GM18517 (cell line): ENCODE results near the gene VWA3B.
"Not testable (repeated sequence)": the region's sequence is repeated elsewhere in the genome, so short reads cannot be mapped to it uniquely, and the experiment has no call there.

ENCODE experiments used
- ATAC-seq: cut with Tn5 transposase; IDR thresholded peaks from one replicate; pipeline ENCODE4 v1.9.1; 2021; ENCODE audit warnings: mild to moderate bottlenecking, moderate library complexity; ENCODE audit not compliant: unreplicated experiment

Gene VWA3B

DNA sequence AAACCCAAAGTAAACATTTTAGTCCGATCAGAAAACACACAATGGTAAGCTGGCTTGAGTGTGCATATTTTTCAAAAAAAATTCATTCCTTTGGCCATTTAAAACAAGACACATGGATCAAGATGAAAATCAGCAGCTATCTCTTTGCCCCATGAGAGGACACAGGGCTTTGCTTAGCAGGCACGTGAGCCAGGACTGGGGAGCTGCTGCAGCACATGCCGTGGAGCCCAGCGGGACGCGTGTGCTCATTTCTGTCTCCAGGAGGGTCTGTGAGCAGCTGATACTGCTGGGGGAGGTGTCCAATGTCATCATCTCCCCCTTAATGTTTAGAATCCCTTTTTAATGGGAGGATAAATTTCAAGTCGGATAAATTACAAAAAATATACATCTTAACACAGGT is 209.5 kb downstream of the VWA3B start:
- no peak for ATAC-seq

DNA sequence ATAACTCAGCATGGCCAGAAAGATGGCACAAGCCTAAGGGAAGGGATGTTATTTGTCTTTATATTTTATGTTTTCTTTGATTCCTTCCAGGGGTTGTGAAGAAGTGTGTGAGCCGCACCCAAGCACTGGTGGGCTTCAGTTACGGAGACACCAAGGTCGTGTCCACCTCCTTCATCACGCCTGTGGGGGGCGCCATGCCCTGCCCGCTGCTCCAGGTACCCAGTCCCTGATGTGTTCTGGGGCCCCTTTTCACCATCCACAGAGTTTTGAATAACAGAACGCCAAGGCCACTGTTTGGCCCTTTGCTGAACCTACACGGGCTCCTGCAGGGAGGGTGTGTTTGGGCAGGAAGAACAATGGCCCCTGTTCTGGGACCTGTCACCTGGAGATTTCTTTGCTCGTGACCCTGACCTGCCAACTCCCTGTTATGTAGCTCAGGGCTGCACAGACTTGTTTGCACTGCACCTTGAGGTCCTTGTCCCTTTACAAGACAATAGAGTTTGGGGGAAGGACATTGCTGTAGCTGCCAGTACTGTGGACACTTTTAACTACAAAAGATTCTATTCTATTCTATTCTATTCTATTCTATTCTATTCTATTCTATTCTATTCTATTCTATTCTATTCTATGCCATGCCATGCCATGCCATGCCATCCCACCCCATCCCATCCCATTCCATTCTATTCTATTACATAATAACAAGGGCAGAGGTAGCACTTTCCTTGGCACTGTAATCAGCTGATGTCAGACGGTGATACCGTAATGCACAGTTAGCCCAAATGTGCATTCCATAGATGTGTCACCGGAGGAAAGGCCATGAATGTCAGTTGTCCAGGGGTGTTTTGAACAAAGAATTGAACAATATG is 211.1 kb downstream of the VWA3B start:
- no peak for ATAC-seq

DNA sequence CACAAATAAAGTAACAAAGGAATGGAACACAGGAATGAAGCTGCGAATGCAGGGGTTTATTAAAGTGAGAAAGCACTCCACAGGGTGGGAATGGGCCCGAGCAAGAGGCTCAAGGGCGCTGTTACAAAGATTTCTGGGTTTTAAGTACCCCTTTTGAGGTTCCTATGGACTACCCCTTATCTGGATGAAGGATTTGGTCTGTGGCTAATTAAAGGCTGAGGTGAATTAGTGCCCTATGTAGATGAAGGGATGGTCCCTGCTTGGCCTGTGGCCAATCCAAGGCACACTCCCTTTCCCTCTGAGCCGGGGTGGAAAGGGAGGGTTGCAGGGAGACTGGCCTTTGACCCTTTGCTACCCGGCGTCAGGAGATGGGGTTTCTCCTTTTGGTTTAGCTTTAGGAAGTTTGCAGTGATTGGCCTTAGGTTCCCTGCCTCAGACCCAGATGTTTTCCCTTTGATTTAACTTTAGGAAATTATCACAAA is 211.8 kb downstream of the VWA3B start:
- ATAC-seq: no peak

DNA sequence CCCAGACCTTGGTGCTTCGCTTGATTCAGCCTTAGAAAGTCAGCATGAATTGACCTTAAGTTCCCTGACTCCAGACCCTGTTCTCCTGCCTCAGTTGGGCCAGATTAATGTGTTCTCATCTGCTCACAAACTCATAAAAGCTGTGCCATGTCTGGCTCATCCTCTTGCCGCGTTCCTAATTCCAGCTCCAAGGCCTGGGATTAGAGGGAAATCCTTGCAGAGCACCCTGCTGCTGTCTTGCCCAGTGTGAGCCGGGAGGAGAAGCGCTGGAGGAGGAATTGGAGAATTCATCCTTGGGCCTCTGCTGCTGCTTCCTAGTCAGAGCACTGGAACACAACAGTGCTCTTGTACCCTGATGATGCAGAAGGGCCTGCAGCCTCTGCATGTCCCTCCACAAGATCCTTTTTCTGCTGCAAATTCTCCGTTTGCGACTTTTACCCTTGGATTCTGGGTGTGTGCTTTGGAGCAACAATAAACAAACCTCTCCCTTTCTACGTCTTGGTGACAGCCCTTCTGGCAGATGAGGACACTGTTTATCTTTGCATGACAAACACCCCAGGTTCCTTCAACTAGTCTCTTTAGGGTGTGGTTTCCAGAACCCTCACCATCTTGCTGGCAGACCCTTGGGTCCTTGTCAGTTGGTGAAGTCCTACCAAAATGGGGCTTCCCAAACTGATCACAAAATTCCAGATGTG is 212.4 kb downstream of the VWA3B start:
- ATAC-seq: no peak

DNA sequence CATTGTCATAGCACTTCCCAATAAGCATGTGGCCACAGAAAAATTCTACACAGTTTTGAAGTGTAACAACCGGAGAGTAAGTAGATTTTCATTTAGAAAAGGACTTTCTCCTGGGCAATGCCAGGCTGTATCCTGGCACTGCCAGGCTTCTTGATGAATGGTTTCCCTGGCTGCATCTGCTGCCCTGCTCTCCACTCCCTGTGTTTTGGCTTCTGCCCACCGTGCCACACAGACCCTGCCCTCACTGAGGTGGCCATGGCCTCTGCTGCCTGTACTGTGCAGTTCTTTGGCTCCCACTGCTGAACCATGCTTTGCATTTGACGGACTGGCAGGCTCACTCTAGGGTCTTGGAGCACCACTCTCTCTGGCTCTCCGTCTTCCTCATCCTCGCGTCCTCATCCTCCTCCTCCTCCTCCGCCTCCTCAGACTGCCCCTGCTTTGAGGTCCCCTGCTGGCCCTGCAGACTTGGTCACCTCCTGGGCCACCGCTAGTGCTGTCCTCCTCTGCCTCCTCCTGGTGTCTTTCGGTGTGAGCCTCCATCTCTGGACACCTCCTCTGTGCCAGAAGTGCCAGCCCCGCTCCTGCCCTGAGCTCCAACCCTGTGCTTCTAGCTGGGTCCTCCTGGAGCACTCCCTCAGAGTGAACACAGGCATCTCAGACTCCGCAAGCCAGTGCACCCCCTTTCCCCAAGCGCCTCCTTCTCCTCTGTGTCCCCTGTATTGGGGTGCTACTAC is 213.3 kb downstream of the VWA3B start:
- ATAC-seq: no peak

DNA sequence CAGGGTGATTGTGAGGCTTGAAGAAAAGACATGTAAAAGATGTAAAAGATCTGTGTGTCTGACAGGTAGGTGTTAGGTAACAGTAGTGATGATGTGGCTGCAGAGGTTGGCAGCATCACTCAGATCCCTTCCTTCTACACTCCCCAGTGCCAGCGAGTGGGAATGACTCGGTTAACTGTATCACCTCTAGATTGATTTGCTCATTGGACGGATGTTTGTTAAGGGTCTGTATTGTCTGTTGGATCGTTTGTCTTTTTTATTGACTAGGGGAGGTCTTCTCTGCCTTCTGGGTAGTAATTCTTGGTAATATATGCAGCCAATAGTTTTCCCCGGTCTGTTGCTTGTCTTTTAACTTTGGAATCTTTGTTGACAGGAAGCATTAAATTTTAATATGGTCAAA is 214.5 kb downstream of the VWA3B start:
- no peak for ATAC-seq

DNA sequence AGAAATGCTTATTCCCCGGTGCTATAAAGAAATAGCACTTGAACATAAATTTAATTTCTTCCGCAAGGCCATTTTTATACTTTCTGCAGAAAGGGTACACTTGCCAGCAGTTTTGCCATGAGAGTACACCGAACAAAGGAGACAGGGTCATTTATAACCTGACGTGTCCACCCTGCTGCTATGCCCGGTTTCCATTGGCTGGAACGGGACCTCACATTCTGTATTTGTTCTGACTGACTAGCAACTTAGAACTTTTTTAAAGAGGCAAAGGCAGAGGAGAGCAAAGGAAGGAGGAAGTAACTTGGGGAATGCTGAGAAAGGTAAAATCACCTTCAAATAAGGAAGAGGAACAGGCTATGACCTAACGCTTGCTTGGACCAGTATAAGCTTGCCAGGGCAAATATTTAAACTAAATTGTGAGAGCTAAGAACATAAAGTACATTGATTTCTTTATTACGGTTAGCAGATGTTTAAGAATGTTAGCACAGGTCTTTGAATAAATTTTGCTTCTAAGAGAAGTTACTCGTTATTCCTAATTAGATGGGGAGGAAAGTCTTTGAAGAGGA is 220.2 kb downstream of the VWA3B start:
- not testable (repeated sequence) for ATAC-seq

DNA sequence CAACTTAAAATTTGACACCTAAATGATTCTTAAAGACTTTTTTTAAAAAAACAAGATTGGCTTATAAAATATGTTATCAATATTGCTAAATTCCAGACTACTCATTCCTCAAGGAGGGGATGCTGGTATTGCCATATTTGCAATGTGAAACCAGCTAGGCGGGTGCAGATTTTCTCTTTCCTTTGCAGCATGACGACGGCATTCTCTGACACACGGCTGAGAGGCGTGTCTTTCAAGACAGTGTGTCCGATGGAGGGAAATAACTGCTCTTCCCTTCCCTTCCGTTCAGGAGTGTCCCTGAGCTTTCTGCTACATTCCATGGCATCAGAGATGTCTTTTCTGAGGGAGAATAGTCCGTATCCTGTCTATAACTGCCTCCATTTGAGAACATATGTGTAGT is 221.1 kb downstream of the VWA3B start:
- no peak for ATAC-seq

DNA sequence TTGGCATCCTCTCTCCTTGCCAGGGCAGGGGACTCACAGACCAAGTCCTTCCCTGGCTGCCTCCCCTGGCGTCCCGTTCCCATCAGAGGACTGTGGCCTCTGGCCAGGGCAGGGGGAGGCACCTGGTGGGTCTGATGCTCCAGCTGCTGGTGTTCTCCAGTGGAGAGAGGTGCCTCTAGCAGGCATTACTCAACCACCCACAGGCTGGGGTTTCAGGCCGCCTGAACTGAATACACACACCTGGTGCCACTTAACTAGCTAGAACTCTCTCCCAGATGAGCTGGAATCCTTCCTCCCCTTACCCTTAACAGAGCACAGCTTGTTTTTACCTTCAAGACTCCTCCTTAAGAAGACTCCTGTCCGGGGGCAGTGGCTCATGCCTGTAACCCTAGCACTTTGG is 221.6 kb downstream of the VWA3B start:
- no peak for ATAC-seq

DNA sequence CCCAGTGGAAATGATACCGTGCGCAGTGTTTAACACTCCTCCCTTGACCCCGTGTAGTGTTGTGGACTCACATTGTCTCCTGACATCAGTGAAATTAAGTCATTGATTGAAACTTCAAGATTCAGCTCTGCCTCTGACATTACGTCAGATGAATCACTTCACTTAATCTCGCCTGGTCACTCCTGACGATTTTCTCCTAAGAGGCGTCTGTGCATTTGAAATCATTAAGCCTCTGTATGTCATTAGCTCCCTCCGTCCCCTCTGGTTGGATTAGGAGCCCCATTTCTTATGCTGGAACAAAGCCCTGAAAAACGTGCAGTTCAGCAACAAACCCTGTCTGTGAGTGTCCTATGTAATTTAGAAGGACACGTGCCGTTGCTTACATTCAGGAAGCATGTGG is 222.6 kb downstream of the VWA3B start:
- ATAC-seq: no peak

DNA sequence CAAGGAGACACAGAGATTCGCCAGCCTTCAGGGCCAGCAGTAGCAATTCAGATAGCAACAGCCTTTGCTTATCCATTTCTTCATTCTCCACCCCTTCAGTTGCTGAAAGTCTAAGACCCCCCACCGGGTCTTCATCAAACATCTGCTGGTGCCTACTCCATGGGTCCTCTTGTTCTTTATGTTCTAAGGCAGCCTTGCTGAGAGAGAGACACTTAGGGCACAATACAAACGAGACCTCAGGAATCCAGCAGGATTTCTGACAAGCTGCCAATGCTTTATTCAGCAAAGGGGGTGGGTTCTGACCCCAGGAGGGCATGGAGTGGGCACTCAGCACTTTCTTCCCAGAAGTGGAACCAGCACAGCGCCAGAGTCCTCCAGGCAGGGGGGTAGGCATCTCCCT is 223.0 kb downstream of the VWA3B start:
- no peak for ATAC-seq

DNA sequence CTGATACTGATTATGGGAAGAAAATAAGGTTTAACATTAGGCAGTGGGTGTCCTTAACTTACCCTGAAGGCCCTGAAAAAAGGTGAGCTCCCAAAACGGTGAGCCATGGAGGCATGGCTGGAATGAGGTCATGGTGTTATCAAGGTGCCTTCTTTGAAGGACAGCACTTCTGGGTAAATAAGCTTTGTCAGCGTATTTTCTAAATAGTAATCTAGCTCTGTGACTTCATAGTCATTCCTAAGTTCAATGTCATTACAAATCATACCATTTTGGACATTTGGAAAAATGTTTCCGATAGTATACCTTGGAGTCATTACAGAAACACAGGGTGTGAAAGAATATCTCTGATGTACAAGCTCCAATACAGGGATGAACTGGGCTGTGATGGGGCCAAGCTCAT is 224.1 kb downstream of the VWA3B start:
- ATAC-seq: no peak

DNA sequence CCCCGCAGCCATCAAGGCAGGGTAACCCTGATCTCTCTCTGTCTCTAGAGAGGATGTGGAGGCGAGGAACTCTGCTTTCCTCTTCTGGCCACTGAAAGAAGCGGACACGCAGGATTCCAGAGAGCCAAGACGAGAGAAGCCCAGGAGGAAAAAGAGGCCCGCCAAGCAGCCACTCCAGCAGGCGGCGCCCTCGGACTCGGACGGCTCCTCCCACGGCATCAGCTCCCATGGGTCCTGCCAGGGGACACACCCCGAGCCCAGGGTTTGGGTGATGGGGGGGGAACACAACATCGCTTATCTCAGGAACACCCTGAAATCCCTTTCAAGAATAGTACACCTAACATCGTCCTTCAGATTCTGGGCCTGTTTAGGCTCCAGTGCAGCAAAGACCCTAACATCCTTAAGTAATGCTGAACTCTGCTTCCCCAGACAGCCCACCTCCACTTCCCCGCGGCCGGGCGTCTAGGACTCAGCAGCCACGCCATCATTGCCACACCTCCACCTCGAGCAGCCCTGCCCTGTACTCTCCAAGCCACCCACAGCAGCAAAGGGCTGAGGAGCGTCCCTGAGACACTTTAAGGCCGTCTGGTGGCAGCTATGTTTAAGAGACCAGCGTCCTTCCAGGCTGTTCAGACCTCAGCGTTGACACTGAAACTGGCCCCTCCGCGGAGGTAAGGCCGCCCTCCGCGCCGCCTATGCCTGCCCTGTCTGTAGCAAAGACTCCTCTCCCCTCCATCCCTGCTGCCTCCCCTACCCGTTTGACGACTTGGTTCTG is 225.0 kb downstream of the VWA3B start:
- ATAC-seq: no peak

DNA sequence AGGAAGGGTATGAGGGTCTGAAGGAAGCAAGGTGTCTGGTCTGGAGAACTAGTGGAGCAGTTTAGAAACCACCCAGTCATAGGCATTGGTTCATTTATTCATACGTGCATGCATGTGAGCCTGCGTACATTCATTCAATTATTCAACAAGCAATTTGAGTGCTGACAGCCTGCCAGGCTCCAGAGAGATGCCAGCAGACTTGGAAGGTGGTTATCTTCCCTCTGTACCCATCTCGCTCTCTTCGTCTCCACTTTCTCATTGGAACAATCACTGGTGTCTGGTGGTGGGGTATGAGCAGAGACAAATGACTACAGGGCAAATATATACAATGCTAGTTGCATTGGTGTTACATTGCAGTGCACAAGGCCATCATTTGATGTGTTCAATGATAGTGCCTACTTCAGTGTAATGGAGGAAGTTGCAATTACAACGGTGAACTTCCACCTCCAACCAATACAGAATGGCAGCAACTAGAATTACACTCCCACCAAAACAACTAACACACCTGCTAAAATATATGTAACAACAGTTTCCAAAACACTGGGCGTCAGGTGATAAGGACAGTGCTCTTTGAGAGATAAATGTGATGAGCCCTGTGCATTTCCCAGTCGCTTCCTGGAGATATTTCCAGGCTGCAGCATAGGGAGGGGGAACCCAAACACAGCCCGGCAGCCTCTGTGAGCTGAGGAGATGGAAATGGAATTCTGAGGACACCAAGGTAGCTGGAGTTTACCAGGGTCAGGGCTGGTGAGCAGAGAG is 226.7 kb downstream of the VWA3B start:
- ATAC-seq: no peak

DNA sequence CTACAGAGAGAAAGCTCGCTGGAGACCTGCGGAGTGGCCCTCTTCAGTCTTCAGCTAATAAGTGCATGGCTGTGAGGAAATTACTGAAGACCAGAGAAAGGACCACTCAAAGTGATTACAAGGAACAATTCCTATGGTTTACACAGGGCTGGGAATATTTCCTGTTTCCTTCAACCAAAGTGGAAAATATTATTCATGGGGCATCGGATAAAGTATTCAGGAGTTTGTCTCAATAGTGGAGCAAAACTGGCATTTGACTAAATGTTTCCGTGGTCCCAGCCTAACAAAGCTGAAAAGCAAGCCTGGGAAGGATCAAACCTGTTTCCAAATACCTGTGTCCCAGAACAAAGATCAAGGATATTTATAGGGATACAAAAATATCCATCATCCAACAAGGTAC is 227.3 kb downstream of the VWA3B start:
- no peak for ATAC-seq

DNA sequence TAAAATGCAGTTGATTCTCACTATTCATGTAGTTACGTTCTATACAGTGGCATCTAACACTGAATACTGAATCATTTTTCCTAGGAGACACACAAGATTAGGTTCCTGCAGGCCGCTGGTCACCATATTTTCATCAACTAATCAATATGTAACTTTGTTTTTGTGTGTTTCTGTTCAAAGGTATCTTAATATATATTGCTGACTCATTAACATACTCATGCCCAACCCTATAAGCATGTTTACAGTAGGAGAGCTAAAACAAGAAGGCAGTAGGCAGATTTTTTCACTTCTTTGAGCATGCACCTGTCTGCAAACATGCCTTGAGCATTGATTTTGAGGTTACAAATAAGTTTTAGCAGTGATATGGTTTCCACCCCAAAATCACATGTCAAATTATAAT is 229.0 kb downstream of the VWA3B start:
- ATAC-seq: no peak

DNA sequence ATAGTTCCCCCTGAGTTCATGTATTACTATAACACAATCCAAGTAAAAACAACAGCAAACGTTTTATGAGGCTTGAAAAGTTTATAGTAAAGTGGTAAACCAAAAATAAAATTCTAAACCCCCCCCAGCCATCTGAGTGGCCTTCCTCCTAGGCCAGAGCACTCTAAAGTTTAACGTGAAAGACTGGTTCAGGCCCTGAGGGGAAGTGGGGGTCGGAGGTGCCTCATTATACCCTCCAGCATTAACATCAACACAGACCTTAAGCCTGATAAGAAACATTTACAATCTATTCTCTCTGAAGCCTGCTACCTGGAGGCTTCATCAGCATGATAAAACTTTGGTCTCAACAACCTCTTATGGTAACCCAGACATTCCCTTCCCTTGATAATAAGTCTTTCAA is 230.2 kb downstream of the VWA3B start:
- ATAC-seq: no peak

DNA sequence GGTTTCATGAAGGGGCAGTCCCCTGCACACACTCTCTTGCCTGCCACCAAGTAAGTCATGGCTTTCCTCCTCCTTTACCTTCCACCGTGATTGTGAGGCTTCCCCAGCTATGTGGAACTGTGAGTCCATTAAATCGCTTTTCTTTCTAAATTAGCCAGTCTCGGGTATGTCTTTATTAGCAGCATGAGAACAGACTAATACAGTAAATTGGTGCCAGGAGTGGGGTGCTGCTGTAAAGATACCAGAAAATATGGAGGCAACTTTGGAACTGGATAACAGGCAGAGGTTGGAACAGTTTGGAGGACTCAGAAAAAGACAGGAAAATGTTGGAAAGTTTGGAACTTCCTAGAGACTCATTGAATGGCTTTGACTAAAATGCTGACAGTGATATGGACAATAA is 233.2 kb downstream of the VWA3B start:
- ATAC-seq: not testable (repeated sequence)

DNA sequence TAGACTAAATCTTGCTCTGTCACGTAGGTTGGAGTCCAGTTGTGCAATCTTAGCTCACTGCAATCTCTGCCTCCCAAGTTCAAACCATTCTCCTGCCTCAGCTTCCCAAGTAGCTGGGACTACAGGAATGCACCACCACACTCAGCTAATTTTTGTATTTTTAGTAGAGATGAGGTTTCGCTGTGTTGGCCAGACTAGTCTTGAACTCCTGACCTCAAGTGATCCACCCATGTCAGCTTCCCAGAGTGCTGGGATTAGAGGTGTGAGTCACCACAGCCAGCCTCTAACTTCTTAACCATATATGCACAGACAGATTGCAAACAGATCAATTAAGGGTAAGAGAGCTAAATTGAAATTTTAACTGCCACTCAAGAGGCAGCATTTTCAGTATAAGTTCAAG is 237.2 kb downstream of the VWA3B start:
- no peak for ATAC-seq

DNA sequence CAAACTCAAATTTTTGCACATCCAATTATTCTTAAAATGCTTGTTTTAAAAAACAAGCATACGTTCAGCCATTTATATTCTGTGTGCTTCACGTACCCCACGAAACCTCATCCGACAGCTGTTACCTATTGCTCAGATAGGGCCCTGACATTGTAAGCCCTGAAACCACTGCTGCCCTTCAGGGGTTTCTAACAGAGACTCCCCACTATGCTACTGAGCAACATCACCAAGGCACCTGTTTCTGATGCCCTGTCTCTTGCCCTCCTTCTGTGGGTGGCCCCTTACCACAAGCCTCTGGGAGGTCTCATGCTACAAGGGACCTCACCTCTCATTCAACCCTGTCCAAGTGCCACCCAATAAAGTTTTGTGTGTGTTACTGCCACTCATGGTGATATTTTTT is 240.8 kb downstream of the VWA3B start:
- ATAC-seq: no peak
